Choroid plexus epithelial cell (primary cell): ENCODE measurements around the gene CTSE.

Experiments
- DNase-seq: peaks from one replicate; pipeline ENCODE4 v3.0.0-alpha.2; 2010; ENCODE audit warnings: low read depth
- H3K4me3 ChIP-seq: 2 replicates; pipeline ENCODE4 v1.5.1; 2011; ENCODE audit warnings: low read depth, mild to moderate bottlenecking, control low read depth, low read length, moderate library complexity
- CTCF ChIP-seq: conservative IDR thresholded peaks from 2 replicates; pipeline ENCODE4 v1.5.1; 2011; ENCODE audit warnings: low read depth, mild to moderate bottlenecking, control low read depth, inconsistent platforms, low read length, moderate library complexity

CTSE gene

GRCh38 chr1:205973377-205974232 is 50.1 kb downstream of the CTSE start:
- no peak for DNase-seq
- no peak for TF ChIP-seq CTCF
- no peak overlapping the region for H3K4me3 ChIP-seq

- no peak for DNase-seq
- no peak overlapping the region for H3K4me3 ChIP-seq
- no peak for TF ChIP-seq CTCF
Measured at GRCh38 chr1:205972491-205973168, 51.1 kb downstream of the CTSE start.

- no peak for TF ChIP-seq CTCF
- no peak for DNase-seq
- no peak overlapping the region for H3K4me3 ChIP-seq
Measured at GRCh38 chr1:205972081-205972480, 51.6 kb downstream of the CTSE start.

- no peak for DNase-seq
- H3K4me3 ChIP-seq: no peak overlapping the region
- TF ChIP-seq CTCF: no peak
Measured at GRCh38 chr1:205971082-205971481, 52.6 kb downstream of the CTSE start.

DNA sequence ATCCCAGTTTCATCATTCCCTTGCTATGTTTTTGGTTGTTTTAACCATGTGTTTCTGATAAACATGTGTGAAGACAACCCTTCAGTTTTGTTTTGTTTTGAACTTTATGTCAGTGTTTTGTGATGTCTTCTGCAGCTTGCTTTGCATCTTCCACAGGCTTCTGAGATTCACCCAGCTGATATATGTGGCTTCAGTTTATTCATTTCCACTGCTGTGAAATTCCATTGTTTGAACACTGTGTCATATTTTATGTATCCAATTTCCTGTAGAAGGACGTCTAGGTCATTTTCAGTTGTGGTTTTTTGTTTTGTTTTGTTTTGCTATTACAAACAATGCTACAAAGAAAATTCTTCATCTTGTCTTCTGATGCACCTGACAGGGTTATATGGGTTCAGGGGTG is 53.2 kb downstream of the CTSE start:
- peak; percentile 14 for DNase-seq
- TF ChIP-seq CTCF: no peak
- H3K4me3 ChIP-seq: no peak overlapping the region

- no peak for DNase-seq
- H3K4me3 ChIP-seq: no peak overlapping the region
- no peak for TF ChIP-seq CTCF
Measured at GRCh38 chr1:205969229-205969628, 54.5 kb downstream of the CTSE start.
